NCI-H748 treated with DMSO at 0.1 percent for 48 hours (cell line): ENCODE results near the gene PDGFA.
"Not testable (repeated sequence)": the region's sequence is repeated elsewhere in the genome, so short reads cannot be mapped to it uniquely, and the experiment has no call there.

Experiments used
- DNase-seq: peaks from one replicate; lab custom pipeline; 2025; lab: John Stamatoyannopoulos, UW

Gene PDGFA

DNA sequence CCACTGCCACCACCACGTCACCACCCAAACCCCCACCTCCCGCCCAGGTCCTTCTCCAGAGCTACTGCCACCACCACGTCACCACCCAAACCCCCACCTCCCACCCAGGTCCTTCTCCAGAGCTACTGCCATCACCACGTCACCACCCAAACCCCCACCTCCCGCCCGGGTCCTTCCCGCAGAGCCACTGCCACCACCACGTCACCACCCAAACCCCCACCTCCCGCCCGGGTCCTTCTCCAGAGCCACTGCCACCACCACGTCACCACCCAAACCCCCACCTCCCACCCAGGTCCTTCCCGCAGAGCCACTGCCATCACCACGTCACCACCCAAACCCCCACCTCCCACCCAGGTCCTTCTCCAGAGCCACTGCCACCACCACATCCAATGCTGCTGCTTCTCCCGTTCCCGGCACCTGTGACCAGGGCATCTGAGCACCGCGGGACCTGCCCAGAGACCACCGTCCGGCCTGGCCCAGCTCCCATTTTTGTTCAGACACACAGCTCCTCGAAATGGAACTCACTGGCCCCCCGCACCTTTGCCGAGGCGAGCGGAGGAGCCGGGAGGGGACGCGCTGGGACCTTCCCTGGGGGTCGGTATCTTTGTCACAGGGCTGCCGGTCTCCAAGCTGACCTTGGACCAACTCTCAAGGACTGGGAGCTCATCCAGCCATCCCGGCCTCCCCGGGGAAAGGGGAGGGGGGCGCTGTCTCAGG is 32.7 kb upstream of the PDGFA start:
- DNase-seq: not testable (repeated sequence)

- not testable (repeated sequence) for DNase-seq
Observed at GRCh38 chr7:551615-551970, 31.9 kb upstream of the PDGFA start.

DNA sequence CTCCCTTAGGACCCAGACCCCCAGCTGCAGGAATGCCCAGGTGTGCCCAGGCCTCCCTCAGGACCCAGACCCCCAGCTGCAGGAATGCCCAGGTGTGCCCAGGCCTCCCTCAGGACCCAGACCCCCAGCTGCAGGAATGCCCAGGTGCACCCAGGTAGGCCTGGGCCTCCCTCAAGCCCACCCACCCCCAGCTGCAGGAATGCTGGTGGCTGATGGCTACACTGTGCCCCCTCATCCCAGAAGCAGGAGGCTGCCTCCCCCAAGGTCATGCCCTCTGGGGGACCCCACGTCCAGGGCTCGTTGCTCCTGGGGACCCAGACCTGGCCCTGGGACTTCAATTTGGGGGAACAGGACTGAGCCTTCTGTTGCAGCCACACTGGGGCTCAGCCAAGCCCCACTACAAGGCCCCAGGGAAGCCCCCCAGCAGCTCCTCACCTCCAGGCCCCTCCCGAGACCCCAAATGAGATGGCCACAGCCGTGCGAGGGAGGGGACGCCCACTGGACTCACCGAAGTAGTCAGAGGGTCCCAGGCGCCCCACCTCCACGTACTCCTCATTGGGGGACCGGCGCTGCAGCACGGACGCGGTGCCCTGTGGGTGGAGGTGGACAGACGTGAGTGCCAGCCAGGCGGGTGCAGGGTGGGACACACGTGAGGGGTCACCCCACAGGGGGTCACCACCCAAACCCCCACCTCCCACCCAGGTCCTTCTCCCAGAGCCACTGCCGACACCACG is 31.4 kb upstream of the PDGFA start:
- no peak for DNase-seq

- no peak for DNase-seq
Observed at GRCh38 chr7:549891-550625, 30.4 kb upstream of the PDGFA start.

DNA sequence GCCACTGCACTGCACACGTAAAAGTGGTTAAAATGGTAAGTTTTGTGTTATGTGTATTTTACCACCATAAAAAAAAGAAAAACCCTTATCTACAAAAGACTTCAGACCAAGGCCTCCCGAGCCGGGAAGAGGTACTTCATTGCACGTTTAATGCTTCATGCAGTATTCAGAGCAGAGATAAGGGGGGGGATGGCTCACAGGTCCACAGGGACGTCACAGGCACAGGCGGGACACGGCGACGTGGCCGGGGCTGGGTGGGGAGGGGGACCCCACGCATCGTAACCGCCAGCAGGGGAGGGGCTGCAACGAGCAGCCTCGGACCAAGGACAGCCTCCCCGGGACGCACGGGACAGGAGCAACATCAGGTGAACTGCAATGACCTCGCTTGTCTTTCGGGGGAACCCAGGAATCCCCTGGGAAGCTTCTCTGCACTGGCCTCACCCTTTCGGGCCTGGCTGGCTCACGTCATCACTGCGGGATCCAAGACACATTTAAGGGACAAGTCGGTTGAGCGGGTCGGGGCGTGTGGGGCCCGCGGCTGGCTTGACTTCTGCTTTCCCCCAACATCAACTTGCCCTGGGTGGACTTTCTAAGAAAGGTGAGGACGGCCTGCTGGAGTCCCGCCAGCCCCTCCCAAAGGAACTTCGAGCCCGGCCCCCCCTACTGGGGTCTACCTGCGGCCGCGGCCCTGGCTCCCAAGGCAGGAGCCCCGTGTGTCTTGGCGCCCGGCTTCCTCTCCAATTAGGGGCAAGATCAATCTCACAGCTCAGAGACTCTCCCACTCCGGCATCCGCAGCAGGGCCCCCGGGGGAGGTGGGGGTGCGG is 29.6 kb upstream of the PDGFA start:
- no peak for DNase-seq

- DNase-seq: no peak
Observed at GRCh38 chr7:548401-548800, 28.8 kb upstream of the PDGFA start.

DNA sequence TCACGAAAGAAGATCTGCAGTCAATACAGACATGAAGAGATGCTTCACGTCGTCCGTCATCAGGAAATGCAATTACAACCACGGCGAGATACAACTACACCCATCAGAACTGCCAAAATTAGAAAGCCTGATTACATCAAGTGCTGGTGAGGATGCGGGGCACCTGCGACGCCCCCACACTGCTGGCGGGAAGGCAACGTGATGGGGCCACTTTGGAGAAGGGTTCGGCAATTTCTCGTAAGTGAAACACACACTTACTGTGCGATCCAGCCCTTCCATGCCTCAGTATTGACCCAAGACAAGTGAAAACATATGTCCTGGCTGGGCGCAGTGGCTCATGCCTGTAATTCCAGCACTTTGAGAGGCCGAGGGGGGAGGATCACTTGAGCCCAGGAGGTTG is 25.8 kb upstream of the PDGFA start:
- no peak for DNase-seq

- no peak for DNase-seq
Observed at GRCh38 chr7:544338-545221, 24.9 kb upstream of the PDGFA start.

GRCh38 chr7:543501-544337 is 24.1 kb upstream of the PDGFA start:
- no peak for DNase-seq

DNA sequence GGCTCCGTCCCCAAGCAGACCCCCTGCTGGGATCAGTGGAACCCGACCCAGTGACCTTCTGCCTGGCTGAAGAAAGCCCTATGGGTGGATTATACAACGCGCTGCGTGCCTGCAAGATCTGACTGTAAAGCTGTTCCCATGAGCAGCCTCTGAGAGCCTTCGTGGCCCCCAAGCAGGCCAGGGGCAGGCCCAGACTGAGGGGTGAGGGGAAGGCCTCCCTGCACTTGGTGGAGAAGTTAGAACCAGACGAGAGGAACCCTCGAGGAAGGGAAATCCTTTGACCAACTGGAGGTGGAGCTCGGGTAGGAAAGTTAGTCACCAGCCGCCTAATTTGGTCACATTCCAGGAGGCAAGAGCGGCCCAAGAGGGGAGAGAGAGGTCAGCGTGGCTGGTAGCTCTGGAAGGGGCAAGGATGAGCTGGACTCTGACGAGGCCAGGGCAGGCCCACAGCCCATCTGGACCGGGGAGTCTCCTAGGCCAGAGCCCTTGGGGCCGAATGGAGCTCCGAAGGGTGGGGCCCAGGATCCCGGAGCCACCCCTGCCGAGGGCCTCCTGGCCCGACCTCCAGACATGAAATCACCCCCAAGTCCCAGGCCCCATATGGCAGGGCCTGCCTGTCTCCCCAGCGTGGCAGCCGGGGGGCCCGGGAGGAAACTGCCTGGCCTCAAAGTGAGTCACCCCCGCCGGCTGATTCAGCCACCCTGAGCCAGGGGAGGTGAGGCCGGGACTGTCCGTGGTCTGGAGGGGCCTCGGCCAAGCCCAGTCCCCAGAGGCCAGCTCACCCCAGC is 23.3 kb upstream of the PDGFA start:
- DNase-seq: no peak

DNA sequence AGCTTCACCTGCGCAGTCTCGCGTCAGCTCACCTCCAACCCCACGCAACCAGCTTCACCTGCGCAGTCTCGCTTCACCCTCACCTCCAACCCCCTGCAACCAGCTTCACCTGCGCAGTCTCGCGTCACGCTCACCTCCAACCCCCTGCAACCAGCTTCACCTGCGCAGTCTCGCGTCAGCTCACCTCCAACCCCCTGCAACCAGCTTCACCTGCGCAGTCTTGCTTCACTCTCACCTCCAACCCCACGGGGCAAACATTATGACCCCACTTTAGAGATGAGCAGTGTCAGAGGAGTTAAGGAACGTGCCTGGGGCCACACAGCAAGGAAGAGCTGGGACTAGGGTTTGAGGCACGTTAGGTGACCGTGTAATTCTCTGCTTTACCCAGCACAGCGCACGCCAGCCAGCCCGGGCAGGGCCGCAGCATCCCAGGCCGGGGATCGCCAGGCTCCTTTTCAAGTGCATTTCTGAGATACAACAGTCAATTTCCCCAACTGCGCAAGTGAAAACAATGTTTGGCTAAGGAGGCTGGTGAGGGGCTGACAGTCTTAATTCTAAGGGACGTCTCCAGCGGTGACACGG is 22.6 kb upstream of the PDGFA start:
- no peak for DNase-seq

DNA sequence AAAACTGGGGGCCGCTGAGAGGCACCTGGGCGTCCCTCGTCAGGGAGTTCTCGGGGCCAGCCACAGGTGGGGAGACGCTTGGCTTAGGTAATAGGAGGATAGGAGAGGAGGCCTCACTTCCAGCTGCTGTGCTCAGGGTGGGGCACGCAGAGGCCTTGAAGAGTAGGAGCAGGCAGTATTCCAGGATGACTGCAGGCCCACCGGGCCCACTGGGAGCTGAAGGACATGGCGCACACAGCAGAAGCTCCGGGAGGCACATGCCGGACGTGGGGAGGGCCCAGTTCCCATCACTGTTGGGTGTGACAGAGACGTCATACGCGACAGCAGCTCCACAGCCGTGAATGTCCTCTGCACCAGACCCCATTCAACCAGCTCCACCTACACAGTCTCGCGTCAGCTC is 22.0 kb upstream of the PDGFA start:
- DNase-seq: no peak

DNA sequence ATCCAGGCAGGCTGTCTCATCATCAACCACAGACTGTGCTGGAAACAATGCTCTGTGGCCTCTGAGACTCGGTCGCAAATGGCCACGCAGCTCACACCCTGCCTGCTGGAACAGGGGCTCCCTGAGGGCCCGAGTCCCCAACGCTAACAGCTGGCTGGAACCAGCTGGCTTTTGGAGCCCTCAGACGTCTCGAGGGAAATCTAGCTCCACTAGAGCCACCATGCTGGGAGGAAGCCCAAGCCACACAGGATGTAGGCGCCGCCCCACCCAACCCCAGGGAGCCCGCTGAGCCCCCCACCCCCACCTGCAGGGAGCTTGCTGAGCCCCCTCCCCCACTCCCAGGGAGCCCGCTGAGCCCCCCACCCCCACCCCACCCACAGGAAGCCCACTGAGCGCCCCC is 21.4 kb upstream of the PDGFA start:
- no peak for DNase-seq

- no peak for DNase-seq
Observed at GRCh38 chr7:540579-540978, 20.9 kb upstream of the PDGFA start.

DNA sequence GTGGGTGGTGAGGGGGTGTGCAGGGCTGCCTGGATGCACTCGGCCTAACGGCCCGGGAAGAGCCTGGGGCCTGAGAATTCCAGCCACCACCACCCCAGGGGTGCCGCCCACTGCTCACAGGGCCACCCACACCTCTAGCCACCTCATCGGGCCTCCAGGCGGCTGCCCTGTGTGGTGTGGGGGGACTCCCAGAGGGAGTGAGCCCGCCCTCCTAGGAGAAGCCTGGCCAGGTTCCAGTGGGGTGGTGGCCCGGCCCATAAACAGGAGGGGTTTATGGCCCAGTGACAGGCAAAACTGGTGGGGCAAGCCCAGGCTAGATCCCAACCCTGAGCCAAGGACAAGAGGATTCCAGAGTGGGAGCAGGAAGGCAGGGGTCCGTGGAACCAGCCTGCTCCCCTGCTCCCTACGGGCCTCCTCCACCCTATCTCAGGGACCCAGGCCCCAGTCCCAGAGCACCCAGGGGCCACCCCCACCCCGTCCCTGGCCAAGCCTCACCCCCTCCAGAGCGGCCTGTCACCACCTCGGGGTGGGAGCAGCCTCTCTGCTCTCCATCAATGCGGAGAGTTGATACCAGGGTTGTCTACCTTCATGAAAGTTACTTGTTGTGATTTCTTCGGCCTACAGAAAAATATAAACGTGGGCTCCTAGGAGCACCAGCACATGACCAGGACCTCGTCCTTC is 20.2 kb upstream of the PDGFA start:
- no peak for DNase-seq

DNA sequence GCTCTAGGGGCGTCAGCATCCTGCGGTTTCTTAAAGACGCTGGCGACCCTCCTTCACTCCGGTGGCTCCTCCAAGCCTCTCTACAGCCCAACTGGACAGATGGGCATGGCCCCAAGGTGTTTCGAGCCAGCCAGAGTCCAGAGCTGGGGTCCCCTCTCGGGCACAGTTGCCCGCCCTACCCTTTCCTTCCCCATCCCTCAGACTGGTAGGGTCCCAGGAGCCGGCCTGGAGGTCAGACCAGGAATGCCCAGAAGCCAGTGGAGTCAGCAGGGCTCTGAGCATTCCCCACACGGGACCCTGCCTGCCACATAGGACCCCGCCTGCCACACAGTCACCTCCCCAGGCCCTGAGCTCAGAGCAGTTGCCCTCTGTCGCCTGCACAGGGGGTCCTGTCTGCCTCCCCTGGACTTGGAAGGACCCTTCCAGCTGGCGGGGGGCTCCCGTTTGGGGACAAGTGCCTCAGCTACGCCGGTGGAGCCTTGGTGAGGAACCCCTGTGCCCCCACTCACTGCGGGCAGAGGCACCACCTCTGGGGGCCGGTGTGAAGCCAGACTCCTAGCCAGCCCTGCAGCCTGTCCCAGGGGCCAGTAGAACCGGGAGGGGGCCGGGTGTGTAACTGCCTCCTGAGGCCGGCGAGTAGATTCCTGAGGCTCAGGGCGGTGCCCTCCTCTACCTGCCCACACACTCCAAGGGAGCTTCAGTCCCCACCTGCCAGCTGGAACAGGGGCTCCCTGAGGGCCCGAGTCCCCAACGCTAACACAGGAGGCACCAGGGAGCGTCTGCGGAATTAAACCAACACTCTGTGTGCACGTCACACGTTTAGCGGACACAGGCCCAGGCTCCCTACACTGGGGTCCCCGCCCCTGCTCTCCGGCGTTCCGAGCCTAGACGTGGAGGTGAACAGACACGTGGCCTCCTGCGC is 19.4 kb upstream of the PDGFA start:
- no peak for DNase-seq

DNA sequence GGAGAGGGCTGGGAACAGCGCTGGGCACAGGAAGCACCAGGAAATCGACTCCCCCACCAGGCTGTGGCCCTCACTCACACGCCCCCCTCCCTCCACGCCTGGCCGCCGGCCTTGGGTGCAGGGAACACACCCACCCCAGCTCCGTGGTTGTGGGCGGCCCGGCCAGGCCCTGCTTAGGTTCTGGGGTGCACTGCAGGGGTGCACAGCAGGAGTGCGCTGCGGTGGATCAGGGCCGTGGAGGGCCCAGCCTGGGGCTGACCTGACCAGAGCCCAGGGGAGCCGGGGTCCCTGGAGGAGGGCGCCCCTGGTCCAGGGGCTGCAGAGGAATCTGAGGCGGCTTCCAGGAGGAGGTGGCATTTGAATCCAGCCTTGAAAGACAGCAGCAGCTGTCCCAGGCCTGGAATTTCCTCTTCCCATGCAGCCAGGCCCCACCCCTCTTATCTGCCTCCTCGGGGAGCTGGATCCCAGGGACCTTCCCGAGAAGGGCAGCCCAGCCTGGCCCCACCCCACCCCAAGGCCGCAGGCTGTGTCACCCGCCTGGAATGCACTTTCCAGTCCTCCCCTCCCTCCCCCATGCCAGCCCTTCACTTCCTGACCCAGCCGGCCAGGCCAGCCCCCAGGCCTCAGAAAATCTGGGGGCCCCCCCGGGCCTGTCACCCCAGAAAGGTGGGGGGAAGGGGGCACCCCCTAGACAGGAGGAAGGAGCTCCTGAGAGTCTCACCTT is 18.4 kb upstream of the PDGFA start:
- DNase-seq: no peak
